Measurements from ENCODE around the gene POR. TPM values are rescaled to one million over a fixed set of nuclear protein-coding genes. Genes with fewer than 3 reads are reported as not detected.

POR gene
- total and polyA plus RNA-seq, 2 of the 8 experiments (the other 6 are each of a cell fraction or from before 2014, with no cell fraction given) = 98.7 to 144 TPM

DNA sequence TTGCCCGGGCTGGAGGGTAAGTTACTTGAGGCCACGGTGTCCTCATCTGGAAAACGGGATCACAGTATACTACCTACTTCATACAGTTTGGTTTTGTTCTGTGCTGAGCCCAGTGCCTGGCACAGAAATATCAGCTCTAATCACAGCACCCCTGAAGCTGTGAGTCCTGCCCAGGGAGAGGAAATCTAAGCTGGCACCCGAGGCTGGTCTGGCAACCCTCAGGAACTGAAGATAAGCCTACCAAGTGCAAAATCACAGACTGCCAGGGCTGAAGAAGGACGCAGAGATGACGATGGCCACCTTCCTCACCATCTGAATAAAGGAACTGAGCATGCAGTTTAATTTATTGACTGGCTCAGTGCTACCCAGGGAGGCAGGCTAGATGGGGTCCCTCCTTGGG lies 87.2 kb downstream of the POR start:
- no peak overlapping the region for H3K18ac ChIP-seq (ENCODE audit: extremely low read depth, low read length)
- no peak overlapping the region for H3K9ac ChIP-seq (replicated peaks in 1 of 4; ENCODE audit: extremely low read depth in 1 of 4, low read depth in 3 of 4, low read length in 3 of 4)
- H2BK15ac ChIP-seq (ENCODE audit: low read length) = no peak overlapping the region
- no peak overlapping the region for H3K23ac ChIP-seq (ENCODE audit: insufficient read length)
- H3K27ac ChIP-seq (ENCODE audit: low read depth, low read length) = no peak overlapping the region
- no peak overlapping the region for H2BK20ac ChIP-seq (ENCODE audit: low read length)
- H4K5ac ChIP-seq (ENCODE audit: insufficient read length, low read depth, low read length) = no peak overlapping the region
- no peaks in the 10 kb centered on the region for H3K23me2 ChIP-seq (ENCODE audit: low read depth, low read length)
- H3K79me1 ChIP-seq (ENCODE audit: low read depth, low read length) = no peaks in the 10 kb centered on the region
- H2BK120ac ChIP-seq (replicated peaks; ENCODE audit: low read depth, low read length) = no peak overlapping the region
- no peak overlapping the region for H2BK12ac ChIP-seq (ENCODE audit: low read depth, low read length)
- TF ChIP-seq ZNF274 (IDR thresholded peaks at IDR 0.05; ENCODE audit: borderline replicate concordance, extremely low read depth, low read length) (no peak), SUZ12 (IDR thresholded peaks at IDR 0.05; ENCODE audit: low read length) (no peak), TEAD4 (IDR thresholded peaks at IDR 0.05; ENCODE audit: low read depth, low read length) (no peak), JUN (IDR thresholded peaks at IDR 0.05; ENCODE audit: low read depth, low read length) (no peak), TCF12 (IDR thresholded peaks at IDR 0.05; ENCODE audit: low read depth, low read length) (no peak), JUND (IDR thresholded peaks at IDR 0.05; ENCODE audit: low read length) (no peak), CTCF (IDR thresholded peaks at IDR 0.05; ENCODE audit: control extremely low read depth in 1 of 3, insufficient read depth in 1 of 3, low read depth in 1 of 3, low read length in 3 of 3) (no peak)
- no peak for FAIRE-seq
- H3K4ac ChIP-seq (replicated peaks; ENCODE audit: insufficient read length, low read depth, low read length) = no peak overlapping the region
- no peak overlapping the region for H3K56ac ChIP-seq (replicated peaks; ENCODE audit: insufficient read length, low read depth, low read length)
- no peak overlapping the region for H4K8ac ChIP-seq (ENCODE audit: extremely low read depth, insufficient read depth, low read length)
- POLR2A ChIA-PET (ENCODE audit: partially characterized antibody) = no interaction called here
- DNase-seq (ENCODE audit: low read depth in 1 of 2, low spot score in 2 of 2) = no peak
- no peaks in the 10 kb centered on the region for H3K4me1 ChIP-seq (replicated peaks in 1 of 4; ENCODE audit: control insufficient read depth in 3 of 4, insufficient read depth in 4 of 4, low read length in 3 of 4)
- H3K14ac ChIP-seq (ENCODE audit: insufficient read length) = no peak overlapping the region
- H3K36me3 ChIP-seq (ENCODE audit: control insufficient read depth in 2 of 4, insufficient read depth in 4 of 4, low read length in 3 of 4) = peaks cover 0 to 4% (median 0%) of the 10 kb centered on the region in 4 experiments; a peak in 1 of 8 replicates
- H3K27me3 ChIP-seq (replicated peaks in 1 of 4; ENCODE audit: control insufficient read depth in 3 of 4, extremely low read depth in 1 of 4, insufficient read depth in 3 of 4, low read length in 3 of 4) = no peaks in the 10 kb centered on the region
- H4K20me1 ChIP-seq (replicated peaks in 1 of 2; ENCODE audit: control insufficient read depth in 1 of 2, insufficient read depth in 2 of 2, low read length in 2 of 2) = no peaks in the 10 kb centered on the region
- CTCF ChIA-PET (ENCODE audit: partially characterized antibody) = interaction anchor here (0.7 to 3.3 kb wide), 4 partner anchors 18 to 99 kb away, joined by 3 to 18 read pairs (median 4); no protein-coding TSS in a partner anchor
- no peak overlapping the region for H2AFZ ChIP-seq (ENCODE audit: low read length)
- H3K4me2 ChIP-seq (ENCODE audit: insufficient read depth in 1 of 2, low read depth in 2 of 2, low read length in 2 of 2) = no peak overlapping the region
- H3K79me2 ChIP-seq (ENCODE audit: control insufficient read depth in 1 of 2, insufficient read depth in 2 of 2, low read length in 2 of 2) = no peaks in the 10 kb centered on the region
- H4K91ac ChIP-seq (replicated peaks; ENCODE audit: insufficient read length, low read length) = no peak overlapping the region
- H2AK5ac ChIP-seq (ENCODE audit: low read depth, low read length) = no peak overlapping the region
- H3K4me3 ChIP-seq (ENCODE audit: extremely low read depth in 1 of 4, insufficient read depth in 2 of 4, low read depth in 3 of 4, low read length in 4 of 4) = no peak overlapping the region
- H3K9me3 ChIP-seq (ENCODE audit: insufficient read depth in 2 of 2, low read depth in 1 of 2, low read length in 1 of 2) = no peaks in the 10 kb centered on the region
- H2BK5ac ChIP-seq (ENCODE audit: low read depth, low read length) = no peak overlapping the region
- WGBS, 2 experiments (ENCODE audit: extremely low coverage in 1 of 2, insufficient coverage in 1 of 2, insufficient read length in 1 of 2, insufficient replicate concordance in 2 of 2, low coverage in 1 of 2, low lambda C conversion rate in 2 of 2, missing lambda C conversion rate in 1 of 2) = 92% methylated on average over 5 of the region's 6 CpGs; no CpG with 5 or more reads in 1 of the 2 experiments
